Epidermal melanocyte (primary cell): ENCODE data around the gene POMGNT1.

Source experiments
- DNase-seq: peaks from one replicate; pipeline ENCODE4 v3.0.0; 2011; ENCODE audit warnings: low spot score; ENCODE audit not compliant: insufficient read length

Gene POMGNT1

GRCh38 chr1:46183926-46184557, 14.2 kb downstream of the POMGNT1 start:
- no peak for DNase-seq

DNA sequence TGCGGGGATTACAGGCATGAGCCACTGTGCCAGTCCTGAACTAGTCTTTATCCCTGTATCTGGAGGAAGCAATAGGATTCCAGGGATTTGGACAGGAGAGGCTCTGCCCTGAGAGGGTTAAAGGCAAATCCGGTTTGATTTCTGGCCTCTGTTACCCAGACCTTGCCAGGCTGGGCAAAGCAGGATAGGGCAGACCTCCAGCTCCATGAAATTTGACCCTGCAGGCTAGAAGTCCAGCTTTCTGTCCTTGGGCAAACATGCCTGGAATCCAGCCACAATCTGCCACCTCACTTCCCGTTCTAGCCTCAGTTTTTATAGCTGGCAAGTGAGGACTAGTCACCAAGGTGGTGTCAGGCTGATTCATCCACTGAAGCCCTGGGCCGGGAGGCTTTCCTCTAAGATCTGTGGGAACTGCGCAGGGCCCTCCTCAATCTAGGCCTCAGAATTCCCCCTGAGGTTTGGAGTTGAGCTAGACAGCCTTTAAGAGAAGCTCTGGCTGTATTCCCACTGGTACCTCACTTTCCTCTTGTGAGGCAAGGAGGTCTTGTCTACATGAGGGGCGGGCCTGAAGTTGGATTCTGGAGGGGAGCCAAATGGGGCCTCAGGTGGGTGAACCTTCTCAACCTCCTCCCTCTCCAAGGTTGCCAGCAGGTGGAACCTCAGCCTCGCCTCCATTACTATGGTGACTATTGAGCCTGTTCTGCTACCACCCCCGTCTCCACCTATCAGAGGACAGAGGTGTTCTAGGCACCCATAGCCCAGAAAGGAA, 15.0 kb downstream of the POMGNT1 start:
- peak; percentile 73 for DNase-seq

DNA sequence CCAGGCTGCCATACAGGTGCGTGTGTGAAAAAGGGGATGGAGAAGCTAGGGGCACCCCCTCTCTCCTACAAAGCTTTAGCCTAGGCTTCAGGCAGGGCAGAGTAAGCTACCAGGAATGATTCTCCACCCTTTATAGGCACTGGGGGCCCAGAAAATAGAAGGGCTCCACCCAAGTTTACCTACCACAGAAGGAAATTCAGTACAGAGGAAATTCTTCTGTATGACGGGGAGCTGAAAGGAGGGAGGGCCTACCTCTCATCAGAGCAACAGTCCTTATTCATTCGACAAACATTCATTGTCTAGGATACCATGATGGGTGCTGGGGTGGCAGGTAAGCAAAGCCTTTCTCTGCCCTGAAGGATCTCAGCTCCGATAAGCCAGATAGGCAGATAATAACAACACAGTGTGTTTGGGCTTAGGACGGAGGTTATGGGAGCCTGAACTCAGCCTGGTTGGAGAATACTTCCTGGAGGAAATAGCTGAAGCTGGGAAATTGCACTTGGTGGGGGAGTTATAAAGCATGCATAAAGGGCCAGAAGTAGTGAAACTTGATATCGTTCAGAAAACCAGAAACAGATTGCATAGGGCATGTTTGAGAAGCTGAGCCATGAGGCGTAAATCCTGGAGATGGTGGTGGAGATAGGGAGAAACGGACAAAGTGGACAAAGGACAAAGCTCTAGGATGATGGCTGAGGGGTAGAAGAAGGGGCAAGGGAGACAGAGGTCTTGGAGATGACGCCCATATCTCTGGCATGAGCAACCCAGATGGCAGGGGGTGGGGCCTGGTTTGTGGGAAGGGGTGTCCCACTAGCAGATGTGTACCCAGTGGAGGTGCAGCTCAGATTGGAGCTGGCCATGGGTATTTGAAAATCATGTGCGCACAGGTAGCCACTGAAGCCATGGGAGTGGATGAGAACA, 16.6 kb downstream of the POMGNT1 start:
- DNase-seq: no peak

DNA sequence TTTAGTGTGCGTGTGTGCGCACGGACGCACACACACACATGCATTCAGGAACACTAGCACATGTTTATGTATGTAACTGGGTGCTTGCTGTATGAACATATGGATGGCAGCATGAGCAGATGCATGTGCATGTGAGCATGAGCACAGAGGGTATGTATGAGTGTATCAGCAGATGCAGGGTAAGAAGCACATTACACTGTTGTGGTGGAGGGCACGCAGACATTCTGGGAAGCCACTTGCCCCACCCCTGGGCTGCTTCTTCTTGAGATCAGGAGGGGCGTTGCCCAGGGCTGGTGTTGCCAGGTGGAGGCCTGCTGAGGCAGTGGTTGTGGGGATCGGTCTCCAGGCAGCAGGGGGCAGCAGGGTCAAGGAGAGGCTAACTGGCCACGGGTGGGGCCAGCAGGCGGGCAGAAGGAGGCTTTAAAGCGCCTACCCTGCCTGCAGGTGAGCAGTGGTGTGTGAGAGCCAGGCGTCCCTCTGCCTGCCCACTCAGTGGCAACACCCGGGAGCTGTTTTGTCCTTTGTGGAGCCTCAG, 18.1 kb downstream of the POMGNT1 start:
- DNase-seq: no peak

GRCh38 chr1:46179138-46180081, 18.8 kb downstream of the POMGNT1 start:
- DNase-seq: peak; percentile 96

GRCh38 chr1:46176211-46176865, 21.9 kb downstream of the POMGNT1 start, which contains the start of gene P3R3URF:
Gene P3R3URF (minus strand): TSS chr1:46176488. CDS start chr1:46176471, 17 bp downstream.
- no peak for DNase-seq

GRCh38 chr1:46175243-46175642, 23.0 kb downstream of the POMGNT1 start:
- no peak for DNase-seq

- DNase-seq: no peak
These were observed 23.6 kb downstream of the POMGNT1 start, which contains the start of gene TSPAN1 for GRCh38 chr1:46174448-46175231. Gene TSPAN1 (plus strand): TSS chr1:46175087. CDS start chr1:46181108, 6,021 bp downstream.

- no peak for DNase-seq
These were observed 24.8 kb downstream of the POMGNT1 start for GRCh38 chr1:46173361-46173856.

DNA sequence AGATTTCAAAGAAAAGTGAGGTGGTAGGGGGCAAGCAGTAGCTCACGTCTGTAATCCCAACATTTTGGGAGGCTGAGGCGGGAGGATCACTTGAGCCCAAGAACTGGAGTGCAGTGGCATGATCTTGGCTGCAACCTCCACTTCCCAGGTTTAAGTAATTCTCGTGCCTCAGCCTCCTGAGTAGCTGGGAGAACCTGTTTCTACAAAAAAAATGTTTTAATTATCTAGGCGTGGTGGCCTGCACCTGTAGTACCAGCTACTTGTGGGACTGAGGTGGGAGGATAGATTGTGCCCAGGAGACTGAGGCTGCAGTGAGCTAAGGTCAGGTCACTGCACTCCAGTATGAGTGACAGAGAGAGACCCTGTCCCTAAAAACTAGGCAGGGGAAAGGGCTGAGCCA, 25.9 kb downstream of the POMGNT1 start:
- no peak for DNase-seq

GRCh38 chr1:46171871-46172270, 26.4 kb downstream of the POMGNT1 start:
- DNase-seq: no peak

DNA sequence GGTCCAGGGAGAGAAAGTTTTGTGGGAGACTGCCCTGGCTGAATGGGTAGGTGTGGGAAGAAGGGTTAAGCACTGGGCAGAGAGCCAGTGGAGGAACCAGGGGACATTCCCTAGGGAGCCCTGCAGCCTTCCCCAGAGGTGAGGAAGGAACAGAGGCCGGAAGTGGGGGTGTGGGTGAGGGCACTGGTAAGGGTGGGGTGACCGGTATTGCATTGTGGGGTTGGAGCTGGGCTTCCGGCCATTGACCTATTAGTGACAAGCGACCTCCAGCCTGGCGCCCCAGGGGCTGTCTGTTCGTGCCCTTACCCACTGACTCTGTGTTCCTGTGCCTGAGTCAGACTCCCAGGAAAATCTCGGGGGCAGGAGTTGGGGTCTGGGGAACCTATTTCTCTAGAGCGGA, 26.9 kb downstream of the POMGNT1 start:
- no peak for DNase-seq

GRCh38 chr1:46169811-46170454, 28.3 kb downstream of the POMGNT1 start:
- no peak for DNase-seq

DNA sequence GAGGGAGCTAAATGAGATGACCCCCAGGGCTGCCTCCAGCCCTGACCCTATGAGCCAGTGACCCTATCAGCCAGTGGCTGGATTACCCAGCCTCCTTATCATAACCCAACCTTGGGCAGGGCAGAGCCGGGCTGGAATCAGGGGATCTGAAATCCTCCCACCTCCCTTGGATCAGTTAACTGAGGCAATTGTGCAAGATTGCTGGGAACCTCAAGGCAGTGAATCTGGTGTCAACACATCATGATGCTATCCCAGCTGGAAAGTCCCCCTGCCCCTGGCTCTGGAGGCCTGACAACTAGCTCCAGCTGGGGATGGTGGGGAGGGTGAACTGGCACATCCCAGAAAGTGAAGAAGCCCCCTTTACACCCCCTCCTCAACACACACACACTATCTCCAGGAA, 29.8 kb downstream of the POMGNT1 start:
- DNase-seq: no peak

DNA sequence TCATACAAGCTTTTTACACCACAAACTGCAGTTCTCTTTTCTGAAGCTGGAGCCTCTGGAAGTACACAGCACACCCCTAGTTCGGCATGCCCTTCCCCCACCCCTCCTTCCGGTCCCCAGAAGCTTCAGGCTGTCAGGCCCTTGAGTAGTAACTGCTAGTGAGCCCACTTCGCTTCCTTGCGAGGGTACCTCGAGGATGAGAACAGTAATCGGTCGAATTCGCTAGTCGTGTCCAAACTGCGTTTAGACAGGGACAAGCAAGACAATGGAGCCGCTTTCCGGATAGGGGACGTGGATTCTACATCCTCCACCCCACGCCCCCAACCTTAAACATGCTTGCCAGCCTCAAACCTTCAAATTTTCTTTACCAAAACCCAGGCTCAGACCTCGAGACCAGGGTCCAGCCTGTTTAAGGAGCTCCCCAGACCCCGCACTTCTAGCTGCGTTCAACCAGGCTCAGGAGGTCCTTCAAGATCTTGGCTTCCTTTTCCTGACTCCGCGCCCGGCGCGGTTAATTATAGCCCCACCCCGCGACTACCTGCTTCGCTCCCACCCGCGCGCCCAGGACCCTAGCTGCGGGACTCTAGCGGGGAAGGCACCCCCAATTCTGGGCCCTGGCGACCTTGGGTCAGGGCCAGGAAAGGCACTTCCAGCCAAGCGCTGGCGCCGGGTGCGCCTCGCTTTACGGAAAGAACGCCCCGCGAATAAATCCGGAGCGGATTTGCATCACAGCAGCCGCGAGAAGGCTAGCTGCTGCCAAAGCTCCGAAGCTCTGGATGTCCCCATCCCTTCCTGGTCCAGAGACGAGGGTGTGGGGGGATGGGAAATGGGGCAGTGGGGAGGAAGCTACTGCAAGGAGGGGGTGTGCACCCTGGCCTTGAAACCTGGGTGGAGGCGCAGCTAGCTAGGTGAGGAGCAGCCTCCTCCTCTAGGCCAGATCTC, 31.4 kb downstream of the POMGNT1 start:
- DNase-seq: no peak

GRCh38 chr1:46160212-46160611, 38.0 kb downstream of the POMGNT1 start:
- DNase-seq: no peak

DNA sequence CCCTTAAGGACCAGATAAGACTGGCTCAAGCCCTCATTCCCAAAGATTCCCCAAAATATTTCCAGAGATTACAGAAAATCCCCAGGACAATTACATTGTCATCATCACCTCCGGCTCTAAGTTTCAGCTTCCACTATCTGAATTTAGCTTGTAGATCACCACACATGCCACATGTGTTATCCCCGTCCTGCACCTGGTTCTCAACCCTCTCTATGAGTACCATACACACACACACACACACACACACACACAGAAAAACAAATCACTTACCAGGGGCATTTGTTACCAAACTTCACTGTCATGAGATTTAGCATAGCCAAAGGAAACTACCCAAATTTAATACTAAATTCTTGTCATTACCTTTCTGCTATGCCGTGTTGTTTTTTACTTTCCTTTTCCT, 38.7 kb downstream of the POMGNT1 start:
- DNase-seq: no peak
